Mucosa of rectum (tissue), 2 donors: ENCODE results near the gene CD151.
A peak's percentile ranks its signal among the peaks of the same experiment; 100 is the strongest.

Experiments used
- H3K27ac ChIP-seq, 2 donors: one replicate each; pipeline ENCODE4 v1.7.0; 2013; ENCODE audit warnings: inconsistent platforms in 2 of 2, low read depth in 2 of 2, low read length in 2 of 2
- H3K27me3 ChIP-seq, 2 donors: one replicate each; pipeline ENCODE4 v1.7.0; 2013; ENCODE audit warnings: low read length in 2 of 2; ENCODE audit not compliant: control insufficient read depth in 2 of 2, insufficient read depth in 2 of 2
- H3K36me3 ChIP-seq, 2 donors: one replicate each; pipeline ENCODE4 v1.7.0; 2013; ENCODE audit warnings: low read length in 2 of 2; ENCODE audit not compliant: control insufficient read depth in 2 of 2, insufficient read depth in 2 of 2
- H3K4me1 ChIP-seq, 2 donors: one replicate each; pipeline ENCODE4 v1.7.0; 2013; ENCODE audit warnings: low read length in 2 of 2, mild to moderate bottlenecking in 1 of 2; ENCODE audit not compliant: control insufficient read depth in 2 of 2, insufficient read depth in 2 of 2
- H3K4me3 ChIP-seq, 2 donors: one replicate each; pipeline ENCODE4 v1.7.0; 2013; ENCODE audit warnings: low read length in 2 of 2
- H3K9ac ChIP-seq, 2 donors: one replicate each; pipeline ENCODE4 v1.7.0; 2013; ENCODE audit warnings: low read length in 2 of 2, low read depth in 1 of 2, mild to moderate bottlenecking in 1 of 2
- H3K9me3 ChIP-seq, 2 donors: one replicate each; pipeline ENCODE4 v1.7.0; 2013; ENCODE audit warnings: low read length in 2 of 2; ENCODE audit not compliant: control insufficient read depth in 2 of 2
- donor health status: healthy.
- donor health status: Normal muscosa, but diverticular disease.

CD151 gene

GRCh38 chr11:836274-836673, 3.5 kb downstream of the CD151 start:
- Histone ChIP-seq H3K9ac (no peak overlapping the region), H3K27ac (no peak overlapping the region), H3K27me3 (no peaks in the 10 kb centered on the region), H3K9me3 (no peaks in the 10 kb centered on the region), H3K36me3 (peaks cover 33 to 41% of the 10 kb centered on the region in 2 donors), H3K4me3 (no peak overlapping the region), H3K4me1 (peaks cover 46 to 60% of the 10 kb centered on the region in 2 donors)

GRCh38 chr11:836700-837099, 3.9 kb downstream of the CD151 start:
- Histone ChIP-seq H3K9me3 (no peaks in the 10 kb centered on the region), H3K36me3 (peaks cover 33 to 41% of the 10 kb centered on the region in 2 donors), H3K27me3 (no peaks in the 10 kb centered on the region), H3K27ac (no peak overlapping the region), H3K9ac (peak overlapping the region in 1 of 2 donors; percentile 15), H3K4me1 (peaks cover 45 to 61% of the 10 kb centered on the region in 2 donors), H3K4me3 (no peak overlapping the region)

GRCh38 chr11:837189-837989, 4.6 kb downstream of the CD151 start:
- Histone ChIP-seq H3K4me3 (no peak overlapping the region), H3K9ac (no peak overlapping the region), H3K9me3 (no peaks in the 10 kb centered on the region), H3K27ac (peak overlapping the region in 1 of 2 donors; percentile 21), H3K36me3 (peaks cover 33 to 41% of the 10 kb centered on the region in 2 donors), H3K27me3 (no peaks in the 10 kb centered on the region), H3K4me1 (peaks cover 40 to 55% of the 10 kb centered on the region in 2 donors)

GRCh38 chr11:837990-838307, 5.2 kb downstream of the CD151 start:
- no peak overlapping the region for H3K4me3 ChIP-seq
- H3K9me3 ChIP-seq = no peaks in the 10 kb centered on the region
- peaks cover 33 to 41% of the 10 kb centered on the region in 2 donors for H3K36me3 ChIP-seq
- H3K27ac ChIP-seq = peak overlapping the region; percentile 21 to 23
- H3K4me1 ChIP-seq = peaks cover 38 to 53% of the 10 kb centered on the region in 2 donors
- H3K27me3 ChIP-seq = no peaks in the 10 kb centered on the region
- H3K9ac ChIP-seq = no peak overlapping the region

GRCh38 chr11:838441-839279, 5.9 kb downstream of the CD151 start:
- Histone ChIP-seq H3K9ac (peak overlapping the region in 1 of 2 donors; percentile 3), H3K9me3 (no peaks in the 10 kb centered on the region), H3K27me3 (no peaks in the 10 kb centered on the region), H3K4me1 (peaks cover 40 to 59% of the 10 kb centered on the region in 2 donors), H3K4me3 (peak overlapping the region in 1 of 2 donors; percentile 9), H3K27ac (peak overlapping the region; percentile 32 to 52), H3K36me3 (peaks cover 33 to 41% of the 10 kb centered on the region in 2 donors)

GRCh38 chr11:839280-839623, 6.5 kb downstream of the CD151 start:
- Histone ChIP-seq H3K4me3 (no peak overlapping the region), H3K27me3 (no peaks in the 10 kb centered on the region), H3K36me3 (peaks cover 33 to 41% of the 10 kb centered on the region in 2 donors), H3K9me3 (no peaks in the 10 kb centered on the region), H3K27ac (peak overlapping the region; percentile 9 to 32), H3K4me1 (peaks cover 41 to 57% of the 10 kb centered on the region in 2 donors), H3K9ac (peak overlapping the region in 1 of 2 donors; percentile 3)

- no peak overlapping the region for H3K9ac ChIP-seq
- no peaks in the 10 kb centered on the region for H3K9me3 ChIP-seq
- H3K4me1 ChIP-seq = peaks cover 38 to 53% of the 10 kb centered on the region in 2 donors
- H3K27ac ChIP-seq = no peak overlapping the region
- H3K4me3 ChIP-seq = no peak overlapping the region
- no peaks in the 10 kb centered on the region for H3K27me3 ChIP-seq
- H3K36me3 ChIP-seq = peaks cover 33 to 41% of the 10 kb centered on the region in 2 donors
These were observed 7.3 kb downstream of the CD151 start for GRCh38 chr11:839875-840617.

GRCh38 chr11:841981-842369, 9.2 kb downstream of the CD151 start:
- Histone ChIP-seq H3K27me3 (no peaks in the 10 kb centered on the region), H3K27ac (peak overlapping the region; percentile 85 to 87), H3K9ac (peak overlapping the region; percentile 81 to 84), H3K4me1 (peaks cover 37 to 48% of the 10 kb centered on the region in 2 donors), H3K36me3 (peaks cover 23 to 35% of the 10 kb centered on the region in 2 donors), H3K4me3 (peak overlapping the region; percentile 90 to 96), H3K9me3 (no peaks in the 10 kb centered on the region)

GRCh38 chr11:842370-843002, 9.7 kb downstream of the CD151 start, which contains the start of the genes POLR2L and TSPAN4:
Gene POLR2L, minus strand, starts transcription at chr11:842529. Its CDS starts 21 bp downstream, at chr11:842508.
Gene TSPAN4, plus strand, starts transcription at chr11:842852. Its CDS starts 7,453 bp downstream, at chr11:850305.
- Histone ChIP-seq H3K4me1 (peaks cover 37 to 43% of the 10 kb centered on the region in 2 donors), H3K4me3 (peak within 1 kb of the TSS; percentile 90 to 96), H3K27ac (peak within 1 kb of the TSS; percentile 85 to 87), H3K9ac (peak within 1 kb of the TSS; percentile 81 to 84), H3K9me3 (no peaks in the 10 kb centered on the region), H3K36me3 (peaks cover 18 to 30% of the 10 kb centered on the region in 2 donors), H3K27me3 (no peaks in the 10 kb centered on the region)
